Measurements from ENCODE around the gene ATM.

Gene ATM

GRCh38 chr11:108213784-108214183 lies 9.1 kb upstream of the ATM start:
- no peak overlapping the region for H3K4me3 ChIP-seq (ENCODE audit: low read length)
- no peak for TF ChIP-seq ZNF274 (IDR thresholded peaks at IDR 0.05; ENCODE audit: low read depth, low read length)

- no peak for TF ChIP-seq ZNF274 (IDR thresholded peaks at IDR 0.05; ENCODE audit: low read depth, low read length)
These were observed 5.9 kb upstream of the ATM start for GRCh38 chr11:108216988-108217387.

GRCh38 chr11:108218455-108218854 lies 4.4 kb upstream of the ATM start:
- no peak overlapping the region for H3K4me3 ChIP-seq (ENCODE audit: low read length)
- no peak for TF ChIP-seq ZNF274 (IDR thresholded peaks at IDR 0.05; ENCODE audit: low read depth, low read length)

More at GRCh38 chr11:108216988-108217387, 5.9 kb upstream of the ATM start:
- no peak overlapping the region for H3K4me3 ChIP-seq (ENCODE audit: low read length)

DNA sequence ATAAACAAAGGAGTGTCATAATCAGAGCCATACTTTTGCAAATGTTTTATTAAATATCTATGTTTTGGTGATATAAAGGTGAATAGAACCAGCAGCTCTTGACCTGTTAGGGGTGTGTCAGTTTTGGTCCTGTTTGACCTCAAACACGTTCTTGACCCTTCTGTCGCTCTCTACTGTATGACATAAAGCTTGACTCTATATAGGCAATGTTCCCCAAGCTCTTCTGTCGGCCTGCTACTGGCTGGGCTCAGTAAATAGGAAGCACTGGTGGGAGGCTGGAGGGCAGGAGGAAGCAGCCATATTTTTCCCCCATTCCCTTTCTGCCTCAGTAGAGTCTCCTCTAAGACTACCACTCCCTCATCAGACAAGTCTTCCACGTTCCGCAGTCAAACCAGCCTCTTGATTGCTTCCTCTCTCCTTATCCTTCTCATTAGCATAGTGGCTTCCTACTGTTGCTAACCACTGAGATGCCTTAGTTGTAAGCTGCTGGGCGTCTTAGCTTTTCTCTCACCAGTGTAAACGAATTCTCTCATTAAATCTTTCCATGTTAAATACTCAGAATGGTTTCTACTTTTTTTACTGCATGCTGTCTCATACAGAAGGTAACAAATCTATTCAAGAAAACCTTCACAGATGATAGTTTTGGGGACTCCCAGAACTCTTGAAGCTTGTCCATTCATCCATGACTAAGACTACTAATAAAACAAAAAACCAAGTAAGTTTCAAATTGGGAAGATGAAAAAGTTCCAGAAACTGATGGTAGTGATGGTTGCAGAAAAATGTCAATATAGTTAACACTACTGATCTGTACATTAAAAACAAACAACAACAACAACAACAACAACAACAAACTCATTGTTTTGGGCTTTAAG lies 3.7 kb upstream of the ATM start:
- H3K4me3 ChIP-seq (ENCODE audit: low read length) = no peak overlapping the region; the same call in 1 of the 2 replicates
- no peak for TF ChIP-seq ZNF274 (IDR thresholded peaks at IDR 0.05; ENCODE audit: low read depth, low read length)

DNA sequence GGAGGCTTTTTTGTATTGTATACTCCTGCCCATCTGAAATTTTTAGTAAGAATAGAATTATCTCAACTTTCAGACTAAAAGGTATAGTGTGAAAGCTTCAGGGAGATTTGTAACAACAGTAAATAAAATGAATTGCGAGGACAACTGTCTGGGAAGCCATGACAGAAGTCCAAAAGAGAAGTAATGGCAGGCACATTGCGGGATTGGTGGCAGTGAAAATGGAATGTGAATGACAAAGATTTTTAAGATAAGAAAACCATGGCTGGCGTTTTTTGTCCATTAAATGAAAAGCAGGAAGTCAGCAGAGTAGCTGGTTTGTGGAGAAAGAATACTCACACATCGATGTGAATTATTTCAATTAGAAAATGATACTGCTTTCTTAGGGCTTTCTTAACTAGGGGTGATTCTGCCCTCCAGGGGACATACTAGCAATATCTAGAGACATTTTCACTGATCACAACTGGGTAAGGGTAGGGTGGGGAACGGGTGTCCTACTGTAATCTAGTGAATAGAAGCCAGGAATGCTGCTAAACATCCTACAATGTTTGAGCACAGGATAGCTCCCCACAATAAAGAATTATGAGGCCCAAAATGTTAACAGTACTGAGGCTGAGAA lies 2.0 kb upstream of the ATM start:
- peak overlapping the region; percentile 93 for H3K4me3 ChIP-seq (ENCODE audit: low read length)
- no peak for TF ChIP-seq ZNF274 (IDR thresholded peaks at IDR 0.05; ENCODE audit: low read depth, low read length)

DNA sequence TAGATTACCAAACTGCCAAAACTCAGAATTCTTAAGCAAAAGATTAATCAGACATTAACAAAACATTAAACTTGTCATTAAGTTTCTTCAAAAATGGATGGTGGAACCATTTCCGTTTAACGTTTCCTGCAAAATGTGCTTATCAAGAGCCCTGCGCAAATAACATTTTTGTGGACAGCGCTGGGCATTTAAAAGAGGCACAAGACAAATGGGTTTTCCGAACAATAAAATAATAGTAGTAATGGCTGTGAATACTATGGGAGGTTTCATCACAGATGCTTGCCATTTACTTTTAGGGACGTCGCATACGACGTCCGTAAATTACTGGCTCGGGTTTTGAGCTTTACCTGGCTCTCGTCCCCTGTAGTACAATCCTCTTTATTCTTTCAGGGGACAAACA lies 1.5 kb upstream of the ATM start:
- H3K4me3 ChIP-seq (ENCODE audit: low read length) = peak overlapping the region; percentile 93
- no peak for TF ChIP-seq ZNF274 (IDR thresholded peaks at IDR 0.05; ENCODE audit: low read depth, low read length)

DNA sequence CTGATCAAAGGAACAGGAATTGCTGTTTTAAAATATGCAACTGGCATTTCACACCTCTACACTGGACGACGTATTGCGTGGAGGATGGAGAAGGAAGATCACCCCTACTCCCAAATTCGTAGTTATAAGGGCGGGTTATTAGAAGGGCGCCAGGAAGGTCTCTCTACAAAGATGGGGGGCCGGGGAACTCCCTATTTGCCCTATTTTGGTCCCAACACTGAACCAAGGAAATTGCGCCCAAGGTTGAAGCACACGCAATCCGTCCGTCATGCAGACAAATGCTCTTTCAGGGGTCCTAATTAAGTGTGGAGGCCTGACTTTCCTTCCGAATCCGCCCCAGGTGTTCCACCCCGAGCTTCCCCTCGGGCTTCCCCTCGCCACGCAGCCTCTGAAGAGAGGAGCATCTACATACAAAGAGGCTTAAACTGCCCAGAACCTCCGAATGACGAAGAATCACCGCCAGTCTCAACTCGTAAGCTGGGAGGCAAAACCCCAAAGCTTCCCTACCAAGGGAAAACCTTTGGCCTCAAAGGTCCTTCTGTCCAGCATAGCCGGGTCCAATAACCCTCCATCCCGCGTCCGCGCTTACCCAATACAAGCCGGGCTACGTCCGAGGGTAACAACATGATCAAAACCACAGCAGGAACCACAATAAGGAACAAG lies 825 bp upstream of the ATM start:
- no peak for TF ChIP-seq ZNF274 (IDR thresholded peaks at IDR 0.05; ENCODE audit: low read depth, low read length)
- peak overlapping the region; percentile 93 for H3K4me3 ChIP-seq (ENCODE audit: low read length)

GRCh38 chr11:108223348-108224149 lies 682 bp downstream of the ATM start:
- no peak for TF ChIP-seq ZNF274 (IDR thresholded peaks at IDR 0.05; ENCODE audit: low read depth, low read length)

DNA sequence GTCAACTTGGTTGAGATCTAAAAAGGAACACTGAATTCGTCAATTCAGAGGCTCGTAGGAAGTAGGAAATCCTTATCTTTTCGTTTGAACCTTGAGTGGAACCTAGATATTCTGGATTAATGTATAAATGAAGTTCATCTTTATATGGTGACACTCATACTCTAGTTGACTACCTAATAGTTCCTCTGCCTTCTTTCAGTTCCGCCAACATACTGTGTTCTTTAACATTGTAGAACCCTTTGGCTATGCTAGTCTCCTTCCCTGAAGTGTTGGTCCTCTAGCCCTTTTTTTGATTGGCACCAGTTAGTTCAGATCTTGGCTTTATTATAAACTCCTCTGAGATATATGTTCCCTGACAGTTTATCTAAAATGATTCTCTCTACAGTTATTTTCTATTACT lies 1.5 kb downstream of the ATM start:
- peak overlapping the region; percentile 99 for H3K4me3 ChIP-seq (ENCODE audit: low read length)
- TF ChIP-seq ZNF274 (IDR thresholded peaks at IDR 0.05; ENCODE audit: low read depth, low read length) = no peak

More at GRCh38 chr11:108223348-108224149, 682 bp downstream of the ATM start:
- H3K4me3 ChIP-seq (ENCODE audit: low read length) = peak overlapping the region; percentile 99

DNA sequence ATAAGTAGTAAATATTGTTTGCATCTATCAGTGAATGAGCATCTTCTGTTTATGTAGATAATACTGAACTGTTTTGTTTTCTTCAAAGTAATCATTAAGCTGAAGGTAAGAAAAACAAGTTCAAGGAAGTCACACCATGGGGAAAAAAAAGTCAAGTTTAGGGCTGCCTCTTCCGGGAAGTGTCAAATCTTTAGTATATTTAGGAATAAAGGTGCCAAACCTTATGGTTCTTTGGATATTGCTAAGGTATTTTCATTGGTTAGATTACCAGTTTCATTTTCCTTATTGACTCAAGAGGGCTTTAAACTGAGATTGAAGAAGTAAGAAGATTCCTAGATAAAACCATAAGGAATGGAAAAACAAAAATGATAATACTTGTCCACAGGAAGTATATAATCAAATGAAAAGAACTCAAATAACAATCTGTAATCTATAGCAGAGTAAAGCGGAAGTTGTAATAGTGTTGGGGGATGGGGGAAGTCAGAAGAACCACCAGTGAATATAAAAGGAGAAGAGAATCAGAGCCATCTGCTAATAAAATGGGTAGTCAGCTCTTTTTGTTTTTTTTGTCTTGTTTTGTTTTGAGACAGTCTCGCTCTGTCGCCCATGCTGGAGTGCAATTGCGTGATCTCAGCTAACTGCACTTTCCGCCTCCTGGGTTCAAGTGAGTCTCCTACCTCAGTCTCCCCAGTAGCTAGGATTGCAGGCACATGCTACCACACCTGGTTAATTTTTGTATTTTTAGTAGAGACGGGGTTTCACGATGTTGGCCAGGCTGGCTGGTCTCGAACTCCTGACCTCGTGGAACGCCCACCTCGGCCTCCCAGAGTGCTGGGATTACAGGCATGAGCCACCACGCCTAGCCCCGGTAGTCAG lies 2.3 kb downstream of the ATM start:
- TF ChIP-seq ZNF274 (IDR thresholded peaks at IDR 0.05; ENCODE audit: low read depth, low read length) = no peak
- H3K4me3 ChIP-seq (ENCODE audit: low read length) = peak overlapping the region; percentile 99

- H3K4me3 ChIP-seq (ENCODE audit: low read length) = no peak overlapping the region
- TF ChIP-seq ZNF274 (IDR thresholded peaks at IDR 0.05; ENCODE audit: low read depth, low read length) = no peak
These were observed 3.2 kb downstream of the ATM start for GRCh38 chr11:108226036-108226435.

DNA sequence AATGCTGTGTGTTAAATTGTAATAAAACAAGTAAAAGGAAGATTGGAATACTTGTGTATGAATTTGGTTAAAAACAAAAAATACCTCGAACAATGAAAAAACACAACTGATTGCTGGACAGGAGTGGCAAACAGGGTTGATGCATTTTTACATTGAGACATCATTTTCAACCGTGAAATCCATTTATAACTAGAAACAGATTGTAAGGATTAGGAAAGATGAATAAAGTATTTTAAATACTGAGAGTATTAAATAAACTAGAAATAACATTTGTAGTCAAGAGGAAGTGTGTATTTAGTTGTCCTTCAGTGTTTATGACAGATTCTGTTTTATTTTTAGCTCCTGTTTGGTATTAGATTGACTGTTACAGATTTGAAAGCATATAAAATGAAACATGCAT lies 5.4 kb downstream of the ATM start:
- no peak overlapping the region for H3K4me3 ChIP-seq (ENCODE audit: low read length)
- no peak for TF ChIP-seq ZNF274 (IDR thresholded peaks at IDR 0.05; ENCODE audit: low read depth, low read length)
